Mesothelial cell of epicardium (in vitro differentiated cells): ENCODE data around the gene ZNF518A. TPM values are rescaled to one million over a fixed set of nuclear protein-coding genes. Genes with fewer than 3 reads are reported as not detected.

ENCODE experiments used
- DNase-seq, 2 experiments: peaks; one replicate each; pipeline ENCODE4 v3.0.0; 2021; ENCODE audit warnings: low spot score in 2 of 2; ENCODE audit not compliant: unreplicated experiment in 2 of 2
- H3K27ac Mint-ChIP-seq: 2 replicates; pipeline ENCODE4 v1.8.0; 2021; ENCODE audit warnings: mixed read lengths
- H3K27me3 Mint-ChIP-seq: 2 replicates; pipeline ENCODE4 v1.8.0; 2021; ENCODE audit warnings: low read depth, mixed read lengths
- H3K36me3 Mint-ChIP-seq: 2 replicates; pipeline ENCODE4 v1.8.0; 2021; ENCODE audit warnings: mixed read lengths
- H3K4me1 Mint-ChIP-seq: 2 replicates; pipeline ENCODE4 v1.8.0; 2021; ENCODE audit warnings: mixed read lengths
- H3K4me3 Mint-ChIP-seq: 2 replicates; pipeline ENCODE4 v1.8.0; 2021; ENCODE audit warnings: mild to moderate bottlenecking, moderate library complexity, mixed read lengths
- H3K9me3 Mint-ChIP-seq: 2 replicates; pipeline ENCODE4 v1.8.0; 2021; ENCODE audit warnings: mixed read lengths
- CTCF ChIP-seq: fragments of 200-600 bp; sonication (generic); IDR thresholded peaks from one replicate; pipeline ENCODE4 v1.5.0; 2021; ENCODE audit warnings: antibody characterized with exemption; ENCODE audit not compliant: unreplicated experiment
- total RNA-seq: library from RNA; stranded (reverse); gene quantifications from 3 replicates; pipeline ENCODE4 v1.2.1, GENCODE V29; 2021

The ZNF518A gene
- total RNA-seq, 1 donor from 2014 or later = 41.0 TPM

GRCh38 chr10:96097865-96098264, 32.2 kb upstream of the ZNF518A start:
- H3K4me1 Mint-ChIP-seq = no peaks in the 10 kb centered on the region
- no peak for TF ChIP-seq CTCF
- H3K27me3 Mint-ChIP-seq = peaks cover 32% of the 10 kb centered on the region
- no peak for DNase-seq
- H3K36me3 Mint-ChIP-seq = no peaks in the 10 kb centered on the region
- no peak overlapping the region for H3K4me3 Mint-ChIP-seq
- peaks cover 3% of the 10 kb centered on the region for H3K9me3 Mint-ChIP-seq
- H3K27ac Mint-ChIP-seq = no peak overlapping the region

GRCh38 chr10:96107623-96108038, 22.5 kb upstream of the ZNF518A start:
- no peak for TF ChIP-seq CTCF
- Mint-ChIP-seq H3K27ac (no peak overlapping the region), H3K36me3 (peaks cover 2% of the 10 kb centered on the region), H3K4me3 (no peak overlapping the region), H3K4me1 (peaks cover 9% of the 10 kb centered on the region), H3K27me3 (peaks cover 24% of the 10 kb centered on the region), H3K9me3 (peaks cover 23% of the 10 kb centered on the region)
- DNase-seq = no peak

GRCh38 chr10:96112531-96112930, 17.6 kb upstream of the ZNF518A start:
- DNase-seq = no peak
- TF ChIP-seq CTCF = no peak
- Mint-ChIP-seq H3K4me1 (peaks cover 9% of the 10 kb centered on the region), H3K36me3 (peaks cover 2% of the 10 kb centered on the region), H3K9me3 (peaks cover 35% of the 10 kb centered on the region), H3K27ac (no peak overlapping the region), H3K27me3 (peaks cover 23% of the 10 kb centered on the region), H3K4me3 (no peak overlapping the region)

- DNase-seq = no peak
- Mint-ChIP-seq H3K36me3 (no peaks in the 10 kb centered on the region), H3K27ac (no peak overlapping the region), H3K4me1 (no peaks in the 10 kb centered on the region), H3K9me3 (peaks cover 11% of the 10 kb centered on the region), H3K27me3 (peaks cover 6% of the 10 kb centered on the region), H3K4me3 (no peak overlapping the region)
- no peak for TF ChIP-seq CTCF
Measured at GRCh38 chr10:96118604-96119450, 11.3 kb upstream of the ZNF518A start.

- no peaks in the 10 kb centered on the region for H3K36me3 Mint-ChIP-seq
- H3K4me3 Mint-ChIP-seq = no peak overlapping the region
- no peak for DNase-seq
- no peak for TF ChIP-seq CTCF
- no peaks in the 10 kb centered on the region for H3K9me3 Mint-ChIP-seq
- H3K27me3 Mint-ChIP-seq = peaks cover 8% of the 10 kb centered on the region
- H3K27ac Mint-ChIP-seq = no peak overlapping the region
- H3K4me1 Mint-ChIP-seq = peaks cover 19% of the 10 kb centered on the region
Measured at GRCh38 chr10:96122824-96123223, 7.3 kb upstream of the ZNF518A start.
